H9 (cell line): ENCODE data around the gene BICDL1. TPM values are rescaled to one million over a fixed set of nuclear protein-coding genes. Genes with fewer than 3 reads are reported as not detected.

ENCODE experiments used
- DNase-seq: peaks from one replicate; pipeline ENCODE4 v3.0.0-alpha.2; 2017
- H2AFZ ChIP-seq: one replicate; pipeline ENCODE4 v1.6.1; 2013; ENCODE audit warnings: mild to moderate bottlenecking, low read length, control low read depth, moderate library complexity
- H2AK5ac ChIP-seq: 2 replicates; pipeline ENCODE4 v1.6.1; 2013; ENCODE audit warnings: low read length, control low read depth, mixed read lengths; ENCODE audit not compliant: insufficient read length
- H2BK120ac ChIP-seq: one replicate; pipeline ENCODE4 v1.6.1; 2013; ENCODE audit warnings: low read depth, mild to moderate bottlenecking, low read length, control low read depth, inconsistent platforms; ENCODE audit not compliant: poor library complexity, severe bottlenecking
- H2BK12ac ChIP-seq: 2 replicates; pipeline ENCODE4 v1.6.1; 2013; ENCODE audit warnings: low read length, control low read depth, mixed read lengths, low read depth; ENCODE audit not compliant: insufficient read length
- H2BK15ac ChIP-seq: 2 replicates; pipeline ENCODE4 v1.6.1; 2013; ENCODE audit warnings: low read depth, low read length, control low read depth
- H2BK20ac ChIP-seq: one replicate; pipeline ENCODE4 v1.6.1; 2013; ENCODE audit warnings: low read depth, mild to moderate bottlenecking, low read length, control low read depth, inconsistent platforms; ENCODE audit not compliant: poor library complexity, severe bottlenecking
- H2BK5ac ChIP-seq: 2 replicates; pipeline ENCODE4 v1.6.1; 2013; ENCODE audit warnings: low read length, control low read depth, mixed read lengths; ENCODE audit not compliant: insufficient read length
- H3K14ac ChIP-seq: 2 replicates; pipeline ENCODE4 v1.6.1; 2013; ENCODE audit warnings: low read length, control low read depth; ENCODE audit not compliant: insufficient read depth
- H3K18ac ChIP-seq: 2 replicates; pipeline ENCODE4 v1.6.1; 2013; ENCODE audit warnings: low read depth, mild to moderate bottlenecking, mixed read lengths, low read length, control low read depth; ENCODE audit not compliant: insufficient read length
- H3K23ac ChIP-seq: 2 replicates; pipeline ENCODE4 v1.6.1; 2013; ENCODE audit warnings: low read length, control low read depth, mixed read lengths, low read depth; ENCODE audit not compliant: insufficient read length
- H3K23me2 ChIP-seq: 2 replicates; pipeline ENCODE4 v1.6.1; 2013; ENCODE audit warnings: low read depth, mild to moderate bottlenecking, mixed read lengths, low read length, control low read depth; ENCODE audit not compliant: insufficient read length, poor library complexity, severe bottlenecking
- H3K27ac ChIP-seq: 2 replicates; pipeline ENCODE4 v1.5.1; 2013; ENCODE audit warnings: low read length, control low read depth, mixed read lengths, low read depth; ENCODE audit not compliant: insufficient read length
- H3K27me3 ChIP-seq: 2 replicates; pipeline ENCODE4 v1.6.1; 2013; ENCODE audit warnings: low read length, control low read depth, inconsistent platforms; ENCODE audit not compliant: insufficient read depth
- H3K4ac ChIP-seq: 2 replicates; pipeline ENCODE4 v1.6.1; 2013; ENCODE audit warnings: low read depth, mild to moderate bottlenecking, control low read depth, inconsistent platforms, low read length, moderate library complexity
- H3K4me1 ChIP-seq: 2 replicates; pipeline ENCODE4 v1.6.1; 2013; ENCODE audit warnings: low read length, control low read depth, inconsistent platforms; ENCODE audit not compliant: insufficient read depth
- H3K4me2 ChIP-seq: 2 replicates; pipeline ENCODE4 v1.6.1; 2013; ENCODE audit warnings: low read length, control low read depth, mixed read lengths; ENCODE audit not compliant: insufficient read length, insufficient read depth
- H3K56ac ChIP-seq: 2 replicates; pipeline ENCODE4 v1.6.1; 2013; ENCODE audit warnings: low read depth, mild to moderate bottlenecking, mixed read lengths, low read length, control low read depth; ENCODE audit not compliant: insufficient read length
- H3K79me1 ChIP-seq: 2 replicates; pipeline ENCODE4 v1.6.1; 2013; ENCODE audit warnings: low read depth, mild to moderate bottlenecking, moderate library complexity, low read length, control low read depth, inconsistent platforms; ENCODE audit not compliant: insufficient read depth, poor library complexity, severe bottlenecking
- H3K79me2 ChIP-seq: 2 replicates; pipeline ENCODE4 v1.6.1; 2013; ENCODE audit warnings: low read length, control low read depth, inconsistent platforms; ENCODE audit not compliant: insufficient read depth
- H3K9ac ChIP-seq: 2 replicates; pipeline ENCODE4 v1.6.1; 2013; ENCODE audit warnings: low read length, control low read depth, mixed read lengths; ENCODE audit not compliant: insufficient read length; ENCODE audit errors: extremely low read depth
- H3K9me3 ChIP-seq: one replicate; pipeline ENCODE4 v1.6.1; 2013; ENCODE audit warnings: low read depth, low read length, inconsistent platforms; ENCODE audit not compliant: control insufficient read depth
- H3T11ph ChIP-seq: one replicate; pipeline ENCODE4 v1.6.1; 2013; ENCODE audit warnings: mild to moderate bottlenecking, low read length, control low read depth, inconsistent platforms
- H4K20me1 ChIP-seq: one replicate; pipeline ENCODE4 v1.6.1; 2013; ENCODE audit not compliant: control insufficient read depth, insufficient read length, insufficient read depth
- H4K5ac ChIP-seq: 2 replicates; pipeline ENCODE4 v1.6.1; 2013; ENCODE audit warnings: low read depth, mild to moderate bottlenecking, mixed read lengths, low read length, control low read depth; ENCODE audit not compliant: insufficient read length
- H4K8ac ChIP-seq: replicated peaks from 2 replicates; pipeline ENCODE4 v1.6.1; 2013; ENCODE audit warnings: low read length, control low read depth, mixed read lengths, low read depth; ENCODE audit not compliant: insufficient read length
- H4K91ac ChIP-seq: 2 replicates; pipeline ENCODE4 v1.6.1; 2013; ENCODE audit warnings: low read depth, mild to moderate bottlenecking, moderate library complexity, mixed read lengths, low read length, control low read depth; ENCODE audit not compliant: insufficient read length
- H3K27ac Mint-ChIP-seq, 3 experiments: 2 replicates in 2 of 3; 3 replicates in 1 of 3; pipeline ENCODE4 v1.8.0; 2020 to 2021; ENCODE audit warnings: mixed read lengths in 3 of 3, mild to moderate bottlenecking in 1 of 3, moderate library complexity in 1 of 3
- H3K27me3 Mint-ChIP-seq: 2 replicates; pipeline ENCODE4 v1.8.0; 2021; ENCODE audit warnings: low read depth, mild to moderate bottlenecking, moderate library complexity, mixed read lengths
- H3K36me3 Mint-ChIP-seq, 3 experiments: 2 replicates in 2 of 3; 3 replicates in 1 of 3; pipeline ENCODE4 v1.8.0; 2020 to 2021; ENCODE audit warnings: low read depth in 3 of 3, mixed read lengths in 3 of 3; ENCODE audit not compliant: insufficient read depth in 1 of 3
- H3K4me1 Mint-ChIP-seq, 2 experiments: 2 replicates each; pipeline ENCODE4 v1.8.0; 2020; ENCODE audit warnings: mixed read lengths in 2 of 2
- H3K4me3 Mint-ChIP-seq, 2 experiments: 2 replicates in 1 of 2; 3 replicates in 1 of 2; pipeline ENCODE4 v1.8.0; 2020 to 2021; ENCODE audit warnings: mild to moderate bottlenecking in 2 of 2, mixed read lengths in 2 of 2, moderate library complexity in 1 of 2
- H3K9me3 Mint-ChIP-seq, 2 experiments: 2 replicates in 1 of 2; 3 replicates in 1 of 2; pipeline ENCODE4 v1.8.0; 2020; ENCODE audit warnings: mild to moderate bottlenecking in 2 of 2, mixed read lengths in 2 of 2, moderate library complexity in 1 of 2
- WGBS: extraction: QIAGEN DNeasy Blood & Tissue Kit; methylation state at CpG from one replicate; pipeline ENCODE4 v1.1.7; 2013; ENCODE audit warnings: missing lambda C conversion rate, low lambda C conversion rate, mixed read lengths; ENCODE audit not compliant: insufficient read length; ENCODE audit errors: extremely low coverage; 5-methylcytosine and 5-hydroxymethylcytosine counted together
- total RNA-seq: library from RNA; stranded (reverse); gene quantifications from 2 replicates; pipeline ENCODE4 v1.2.1, GENCODE V29; 2021
- TF ChIP-seq, protein P1 (sequence below): fragments of 200-600 bp; sonication (generic); conservative IDR thresholded peaks from 3 replicates; pipeline ENCODE4 v1.8.0; 2021; ENCODE audit warnings: antibody characterized with exemption, mild to moderate bottlenecking

The BICDL1 gene
- total RNA-seq, 1 experiment from 2014 or later = 13.8 TPM

DNA sequence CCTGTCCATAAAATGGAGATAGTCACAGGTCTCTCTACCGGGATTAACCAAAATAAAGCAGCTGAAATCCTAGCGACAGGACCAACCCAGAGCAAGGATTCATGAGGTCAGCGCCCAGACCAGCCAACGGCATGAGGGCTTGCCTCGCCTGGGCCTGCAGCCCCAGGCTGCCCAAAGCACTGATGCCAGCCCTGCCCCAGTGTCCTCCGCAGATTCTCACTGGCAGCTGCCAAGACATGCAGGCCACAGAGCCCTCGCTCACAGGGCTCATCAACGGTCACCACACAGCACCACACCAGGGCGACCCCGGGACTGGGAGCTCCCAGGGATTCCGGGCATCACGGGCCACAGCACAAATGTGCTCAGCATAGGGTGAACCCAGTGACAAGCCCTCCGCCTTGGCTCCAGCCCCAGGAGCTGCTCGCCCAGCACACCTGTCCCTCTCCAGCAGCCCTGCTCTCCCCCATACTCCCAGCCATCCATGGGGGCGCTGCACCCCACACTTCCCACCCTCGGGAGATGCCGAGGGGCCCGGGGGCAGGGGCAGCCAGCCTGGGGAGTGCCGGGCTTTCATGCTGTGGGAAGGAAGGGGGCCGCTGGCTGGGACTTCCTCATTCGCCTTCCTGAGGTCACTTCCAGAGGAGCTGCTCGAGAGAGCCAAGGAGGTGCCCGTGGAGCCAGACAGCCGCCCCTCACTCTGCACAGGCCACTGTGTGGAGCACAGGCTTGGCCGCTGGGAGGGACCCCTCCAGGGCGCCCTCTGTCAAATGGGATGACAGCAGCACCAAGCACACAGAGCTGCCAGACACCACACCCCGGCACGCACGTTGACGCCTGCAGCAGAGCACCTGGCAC, 113.4 kb downstream of the BICDL1 start:
- Histone ChIP-seq H4K8ac (no peak overlapping the region), H3K4me2 (no peak overlapping the region), H2BK12ac (no peak overlapping the region), H2BK120ac (no peak overlapping the region), H3K79me1 (no peaks in the 10 kb centered on the region), H2BK15ac (no peak overlapping the region), H3K9ac (no peak overlapping the region), H4K20me1 (no peaks in the 10 kb centered on the region), H3K79me2 (no peaks in the 10 kb centered on the region; the same call in 1 of the 2 replicates), H3K23me2 (no peaks in the 10 kb centered on the region), H3K9me3 (no peaks in the 10 kb centered on the region), H2BK5ac (no peak overlapping the region), H3K4ac (no peak overlapping the region), H3K27me3 (no peaks in the 10 kb centered on the region), H3K23ac (no peak overlapping the region), H3K4me1 (no peaks in the 10 kb centered on the region), H3K14ac (no peak overlapping the region), H2BK20ac (no peak overlapping the region), H3K56ac (no peak overlapping the region), H4K91ac (no peak overlapping the region), H3K27ac (no peak overlapping the region), H4K5ac (no peak overlapping the region), H3T11ph (no peak overlapping the region), H2AK5ac (no peak overlapping the region), H3K18ac (no peak overlapping the region), H2AFZ (no peak overlapping the region)
- no CpG with 5 or more reads among the region's 30 CpGs for WGBS
- Mint-ChIP-seq H3K27ac (peak overlapping the region in 2 of 3 experiments; percentile 27 to 34; a peak in 2 of 7 replicates), H3K4me1 (peaks cover 22 to 25% of the 10 kb centered on the region in 2 experiments), H3K9me3 (no peaks in the 10 kb centered on the region), H3K36me3 (peaks cover 17 to 51% (median 45%) of the 10 kb centered on the region in 3 experiments; a peak in 6 of 7 replicates), H3K27me3 (no peaks in the 10 kb centered on the region), H3K4me3 (no peak overlapping the region)
- DNase-seq = no peak
- TF ChIP-seq, protein P1, sequence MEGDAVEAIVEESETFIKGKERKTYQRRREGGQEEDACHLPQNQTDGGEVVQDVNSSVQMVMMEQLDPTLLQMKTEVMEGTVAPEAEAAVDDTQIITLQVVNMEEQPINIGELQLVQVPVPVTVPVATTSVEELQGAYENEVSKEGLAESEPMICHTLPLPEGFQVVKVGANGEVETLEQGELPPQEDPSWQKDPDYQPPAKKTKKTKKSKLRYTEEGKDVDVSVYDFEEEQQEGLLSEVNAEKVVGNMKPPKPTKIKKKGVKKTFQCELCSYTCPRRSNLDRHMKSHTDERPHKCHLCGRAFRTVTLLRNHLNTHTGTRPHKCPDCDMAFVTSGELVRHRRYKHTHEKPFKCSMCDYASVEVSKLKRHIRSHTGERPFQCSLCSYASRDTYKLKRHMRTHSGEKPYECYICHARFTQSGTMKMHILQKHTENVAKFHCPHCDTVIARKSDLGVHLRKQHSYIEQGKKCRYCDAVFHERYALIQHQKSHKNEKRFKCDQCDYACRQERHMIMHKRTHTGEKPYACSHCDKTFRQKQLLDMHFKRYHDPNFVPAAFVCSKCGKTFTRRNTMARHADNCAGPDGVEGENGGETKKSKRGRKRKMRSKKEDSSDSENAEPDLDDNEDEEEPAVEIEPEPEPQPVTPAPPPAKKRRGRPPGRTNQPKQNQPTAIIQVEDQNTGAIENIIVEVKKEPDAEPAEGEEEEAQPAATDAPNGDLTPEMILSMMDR = no peak
